Stimulated activated CD8-positive, alpha-beta memory T cell treated with anti-CD3 and anti-CD28 coated beads, Interleukin-15, amount 100 ng/mL, for 24 hours (primary cell): ENCODE measurements around the gene EFCAB6.
"Not testable (repeated sequence)": the region's sequence is repeated elsewhere in the genome, so short reads cannot be mapped to it uniquely, and the experiment has no call there.

Source experiments
- DNase-seq: peaks from one replicate; pipeline ENCODE4 v3.0.0-alpha.2; 2020; ENCODE audit warnings: low read depth

The EFCAB6 gene

DNA sequence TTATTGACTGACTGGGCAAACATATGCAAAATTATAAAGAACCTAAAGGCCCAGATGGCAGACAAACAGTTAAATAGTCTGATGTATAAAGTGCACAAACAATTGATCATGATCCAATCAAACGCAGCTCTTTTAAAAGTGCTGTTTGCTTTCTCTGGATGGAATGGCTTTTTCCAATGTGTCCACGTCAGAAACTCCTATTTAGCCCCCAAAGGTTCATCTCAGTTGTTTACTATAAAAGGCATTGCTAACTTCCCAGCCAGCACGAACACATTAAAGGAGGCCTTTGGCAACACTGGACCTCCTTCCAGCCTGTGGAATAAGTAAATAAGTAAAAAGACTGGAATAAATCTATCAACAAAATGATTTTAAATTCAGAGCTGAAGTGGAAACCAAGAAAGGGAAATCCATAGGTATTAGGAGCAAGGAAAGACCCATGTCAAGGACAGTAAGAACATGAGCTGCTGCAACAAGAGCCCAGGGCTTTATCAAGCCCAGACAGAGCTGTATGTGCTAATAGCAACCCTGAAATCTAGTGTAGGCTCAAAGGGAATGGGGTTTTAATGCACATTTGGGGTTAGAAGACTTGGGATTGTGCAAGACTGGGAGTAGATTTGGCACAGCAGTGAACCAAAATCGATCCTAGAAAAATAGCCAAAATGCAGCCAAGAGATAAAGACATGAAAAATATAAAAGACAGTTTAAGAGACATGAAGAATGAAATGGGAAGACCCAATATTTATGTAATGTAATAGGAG lies 105.4 kb downstream of the EFCAB6 start:
- DNase-seq = no peak

DNA sequence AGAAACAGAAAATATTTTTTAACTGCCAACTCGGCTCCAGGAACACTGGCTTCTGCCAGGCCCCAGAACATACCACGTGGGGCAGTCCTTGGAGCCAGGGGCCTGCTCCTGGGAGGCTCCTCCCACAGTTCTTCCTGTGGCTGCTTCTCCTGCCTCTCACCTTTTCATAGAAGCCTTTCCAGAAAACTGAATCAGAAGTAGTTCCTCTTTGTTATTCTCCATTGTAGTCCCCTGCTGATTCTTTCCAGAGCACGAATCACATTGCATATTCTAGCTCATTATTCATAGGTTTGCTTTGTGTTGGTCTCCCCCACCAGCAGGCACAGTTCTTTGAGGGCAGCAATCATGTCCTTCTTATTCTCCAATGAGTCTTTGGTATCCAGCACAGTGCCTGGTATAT lies 106.0 kb downstream of the EFCAB6 start:
- no peak for DNase-seq

GRCh38 chr22:43704051-43704450 lies 108.1 kb downstream of the EFCAB6 start:
- DNase-seq = no peak

- DNase-seq = no peak
Measured at GRCh38 chr22:43698403-43698802, 113.7 kb downstream of the EFCAB6 start.

DNA sequence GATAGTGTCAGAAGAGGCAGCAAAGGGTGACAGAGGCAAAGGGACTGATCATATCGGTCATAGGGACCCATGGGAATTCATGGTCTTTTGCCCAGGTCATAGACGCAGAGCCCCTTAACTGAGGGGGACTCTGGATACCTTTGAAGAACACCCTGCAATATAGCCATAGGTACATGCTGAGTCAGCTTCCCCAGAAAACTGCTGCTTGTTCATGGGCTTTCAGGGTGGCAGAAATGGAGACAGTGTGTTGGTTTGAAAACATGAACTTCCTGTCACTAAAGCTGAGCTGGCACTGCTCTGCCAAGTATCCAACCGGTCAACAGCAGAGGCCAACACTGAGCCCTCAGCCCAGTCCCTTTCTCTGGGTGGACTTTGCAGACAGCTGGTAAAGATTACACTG lies 114.2 kb downstream of the EFCAB6 start:
- DNase-seq = no peak

- no peak for DNase-seq
Measured at GRCh38 chr22:43693249-43693648, 118.9 kb downstream of the EFCAB6 start.

DNA sequence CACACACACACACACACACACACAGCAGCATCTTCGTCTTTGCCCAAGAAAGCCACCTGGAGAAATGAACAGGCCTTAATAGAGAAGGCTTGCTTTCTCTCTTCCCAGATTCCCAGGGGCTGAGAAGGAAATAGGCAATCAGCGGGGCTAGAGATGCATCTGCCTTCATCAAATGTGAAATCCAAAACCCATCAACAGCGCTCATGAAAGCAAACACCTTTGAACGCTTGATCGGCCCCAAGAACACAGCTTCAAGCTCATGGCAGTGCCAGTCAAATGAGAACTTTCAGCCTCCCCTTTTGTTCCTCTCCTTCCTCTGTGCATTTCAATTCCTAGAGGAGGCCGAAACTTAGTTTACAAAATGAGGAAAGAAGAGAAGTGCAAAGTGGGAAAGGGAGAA lies 122.7 kb downstream of the EFCAB6 start:
- DNase-seq = no peak

- DNase-seq = no peak
Measured at GRCh38 chr22:43682851-43683250, 129.3 kb downstream of the EFCAB6 start.

DNA sequence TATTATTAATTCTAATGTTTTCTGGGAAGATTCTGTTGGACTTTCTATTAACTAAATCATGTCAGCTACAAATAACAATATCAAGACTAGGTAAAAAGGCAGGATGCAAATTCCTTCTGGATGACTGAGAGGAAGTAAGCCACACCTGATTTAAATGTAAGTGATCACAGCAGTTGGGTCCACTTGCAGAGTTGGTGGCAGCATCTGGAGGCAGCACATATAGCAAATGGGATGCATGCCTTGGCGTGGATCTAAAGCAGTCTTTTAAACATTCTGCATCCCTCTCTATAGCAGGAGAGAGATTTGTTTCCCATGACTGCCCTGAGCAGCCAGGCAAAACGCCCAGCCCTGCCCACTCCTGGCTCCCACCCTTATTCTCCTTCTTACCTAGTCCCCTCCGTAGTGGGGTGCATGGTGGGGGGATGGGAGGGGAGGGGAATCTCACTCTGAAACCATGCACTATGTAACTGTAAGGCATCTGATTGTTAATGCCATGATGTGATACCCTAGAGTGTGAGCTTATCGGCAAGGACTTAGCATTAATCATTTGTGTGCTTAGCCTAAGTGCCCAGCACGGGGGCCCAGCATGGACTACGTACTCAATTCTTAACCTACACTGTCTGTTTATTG lies 130.3 kb downstream of the EFCAB6 start:
- DNase-seq = no peak

- no peak for DNase-seq
Measured at GRCh38 chr22:43670513-43670912, 141.6 kb downstream of the EFCAB6 start.

DNA sequence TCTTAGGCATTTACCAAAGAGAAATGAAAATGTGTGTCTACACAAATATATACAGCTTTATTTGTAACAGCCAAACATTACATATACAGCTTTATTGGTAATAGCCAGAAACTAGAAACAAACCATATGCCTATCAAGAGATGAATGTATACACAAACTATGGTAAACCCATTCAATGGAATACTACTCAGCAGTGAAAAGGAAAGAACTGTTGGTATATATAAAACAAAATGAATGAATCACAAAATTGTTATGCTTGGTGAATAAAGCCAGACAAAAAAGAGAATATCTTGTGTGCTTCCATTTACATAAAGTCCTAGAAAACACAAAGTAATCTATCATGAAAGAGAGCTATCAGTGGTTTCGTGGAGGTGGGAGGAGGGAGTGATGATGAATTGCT lies 142.9 kb downstream of the EFCAB6 start:
- DNase-seq = no peak

DNA sequence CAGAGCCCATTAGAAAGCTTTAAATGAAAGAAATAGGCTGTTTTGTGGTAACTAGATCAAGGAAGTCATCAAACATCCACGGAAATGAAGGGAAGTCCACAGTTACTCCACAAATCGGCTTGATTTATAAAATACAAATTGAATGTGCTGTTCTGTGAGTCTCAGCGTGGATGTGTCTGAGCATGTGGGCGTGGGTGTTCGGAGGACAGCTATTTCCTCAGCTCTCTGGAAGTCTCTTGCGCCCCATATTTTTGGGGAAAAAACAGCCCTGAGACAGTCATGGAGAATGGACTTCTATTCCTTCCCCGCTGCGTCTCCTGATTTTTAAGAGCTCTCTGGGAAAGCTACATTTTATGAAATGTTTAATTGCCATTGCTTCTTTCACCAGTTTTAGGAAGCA lies 144.4 kb downstream of the EFCAB6 start:
- no peak for DNase-seq

DNA sequence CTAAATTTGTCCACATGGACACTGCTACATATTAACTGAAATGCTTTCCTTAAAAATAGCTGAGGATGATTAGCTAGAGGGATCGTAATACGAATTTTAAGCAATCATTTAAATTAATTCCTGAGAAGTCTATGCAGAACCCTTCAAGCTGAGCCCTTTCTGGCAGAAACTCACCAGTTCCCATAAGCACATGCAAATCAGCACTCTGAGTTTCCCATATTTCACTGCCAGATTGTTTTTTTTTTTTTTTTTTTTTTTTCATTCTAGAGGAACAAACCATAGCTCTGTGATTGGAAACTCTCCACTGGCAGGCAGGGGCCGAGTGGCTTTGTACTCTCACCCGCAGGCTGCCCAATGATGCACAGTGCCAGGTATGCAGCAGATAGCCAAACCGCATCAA lies 145.6 kb downstream of the EFCAB6 start:
- no peak for DNase-seq

- DNase-seq = no peak
Measured at GRCh38 chr22:43658823-43659222, 153.3 kb downstream of the EFCAB6 start.

DNA sequence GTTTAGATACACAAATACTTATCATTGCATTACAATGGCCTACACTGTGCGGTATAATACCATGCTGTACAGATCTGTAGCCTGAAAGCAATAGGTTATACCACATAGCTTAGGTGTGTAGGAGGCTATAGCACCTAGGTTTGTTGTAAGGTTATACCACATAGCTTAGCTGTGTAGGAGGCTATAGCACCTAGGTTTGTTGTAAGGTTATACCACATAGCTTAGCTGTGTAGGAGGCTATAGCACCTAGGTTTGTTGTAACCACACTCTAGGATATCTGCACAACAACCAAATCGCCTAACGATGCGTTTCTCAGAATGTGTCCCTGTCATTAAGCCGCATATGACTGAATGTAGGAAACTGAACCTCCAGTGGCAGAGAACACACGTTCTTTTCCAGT lies 155.5 kb downstream of the EFCAB6 start:
- not testable (repeated sequence) for DNase-seq

DNA sequence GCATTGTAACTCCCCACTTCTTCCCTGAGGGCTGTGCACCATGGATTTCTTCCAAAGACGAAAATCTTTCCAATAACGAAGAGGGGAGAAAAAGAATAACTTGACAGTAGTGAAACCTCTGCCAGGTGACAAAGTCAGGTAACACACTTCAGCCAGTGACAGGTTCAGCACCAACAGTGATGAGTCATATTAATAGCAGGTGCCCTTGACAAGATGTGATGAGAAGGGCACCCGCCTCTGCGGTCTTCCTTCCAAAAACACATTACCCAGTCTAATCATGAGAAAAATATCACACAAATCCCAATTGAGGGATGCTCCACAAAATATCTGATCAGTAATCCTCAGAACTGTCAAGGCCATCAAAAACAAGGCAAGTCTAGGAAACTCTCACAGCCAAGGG lies 157.8 kb downstream of the EFCAB6 start:
- no peak for DNase-seq

DNA sequence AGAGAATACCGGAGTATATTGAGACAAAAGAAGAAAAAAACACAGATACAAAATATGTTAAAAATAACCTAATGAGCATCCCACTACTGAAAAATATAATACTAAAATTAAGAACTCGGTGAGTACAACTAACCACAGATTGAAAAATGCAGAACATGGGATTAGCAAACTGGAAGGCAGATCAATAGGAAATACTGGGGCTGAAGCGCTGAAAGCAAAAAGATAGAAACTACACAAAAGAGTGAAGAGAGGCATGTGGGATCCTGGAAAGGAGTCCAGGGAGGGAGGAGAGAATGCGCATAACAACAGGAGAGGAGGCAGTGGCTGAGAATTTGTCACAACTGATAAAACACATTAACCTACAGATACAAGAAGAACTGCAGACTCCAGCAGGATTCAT lies 159.3 kb downstream of the EFCAB6 start:
- no peak for DNase-seq

- DNase-seq = no peak
Measured at GRCh38 chr22:43643387-43643786, 168.7 kb downstream of the EFCAB6 start.

GRCh38 chr22:43642319-43643206 lies 169.5 kb downstream of the EFCAB6 start:
- DNase-seq = no peak

DNA sequence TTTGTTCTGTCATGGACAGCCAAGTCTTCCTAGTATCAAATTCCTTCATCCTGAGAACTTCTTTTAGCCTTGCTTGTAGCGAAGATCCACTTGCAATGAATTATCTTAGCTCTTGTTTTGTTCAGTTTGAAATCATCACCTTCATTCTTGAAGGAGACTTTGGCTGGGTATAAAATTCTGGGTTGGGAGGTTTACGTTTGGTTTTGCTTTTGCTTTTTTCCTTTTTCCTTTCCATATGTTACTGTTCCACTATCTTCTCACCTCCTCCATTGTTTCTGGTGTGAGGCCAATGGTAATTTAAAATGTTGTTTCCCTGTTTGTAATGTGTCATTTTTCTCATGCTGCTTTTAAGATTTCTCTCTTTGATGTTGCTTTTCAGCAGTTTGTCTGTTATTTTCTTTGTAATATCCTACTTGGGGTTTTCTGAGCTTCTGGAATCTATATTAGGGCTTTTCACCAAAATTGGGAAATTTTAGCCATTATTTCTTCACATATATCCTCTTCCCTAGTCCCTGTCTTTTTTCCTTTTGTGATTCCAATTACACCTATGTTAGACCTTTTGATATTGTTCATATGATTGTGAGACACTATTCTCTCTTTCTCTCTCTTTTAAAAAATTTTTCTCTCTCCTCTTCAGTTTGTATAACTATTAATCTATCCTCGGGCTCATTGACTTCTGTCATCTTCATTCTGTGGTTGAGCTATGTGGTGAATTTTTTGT lies 172.7 kb downstream of the EFCAB6 start:
- DNase-seq = no peak

GRCh38 chr22:43637275-43638260 lies 174.5 kb downstream of the EFCAB6 start:
- DNase-seq = no peak
